Gastroesophageal sphincter (tissue), 4 donors: ENCODE results near the gene MRFAP1L1. TPM values are rescaled to one million over a fixed set of nuclear protein-coding genes. Genes with fewer than 3 reads are reported as not detected.
A peak's percentile ranks its signal among the peaks of the same experiment; 100 is the strongest.
"Not testable (repeated sequence)": the region's sequence is repeated elsewhere in the genome, so short reads cannot be mapped to it uniquely, and the experiment has no call there.

ENCODE experiments used
- ATAC-seq: fragments of 150-250 bp; one replicate; pipeline ENCODE4 v1.9.1; 2016; ENCODE audit warnings: mild to moderate bottlenecking, moderate library complexity
- H3K27ac ChIP-seq, 4 donors: fragments of 200-600 bp; sonication (generic) in 3 of 4; 1 replicate in 3 of 4; 2 replicates in 1 of 4; pipeline ENCODE4 v1.5.1; 2016 to 2019
- H3K27me3 ChIP-seq: fragments of 200-600 bp; sonication (generic); one replicate; pipeline ENCODE4 v1.5.1; 2019
- H3K36me3 ChIP-seq, 2 donors: fragments of 200-600 bp; sonication (generic); one replicate each; pipeline ENCODE4 v1.5.1; 2019; ENCODE audit warnings: control low read depth in 1 of 2
- H3K4me1 ChIP-seq, 3 donors: fragments of 200-600 bp; sonication (generic); 1 replicate in 2 of 3; 2 replicates in 1 of 3; pipeline ENCODE4 v1.5.1; 2016 to 2019; ENCODE audit warnings: control low read depth in 2 of 3
- H3K4me3 ChIP-seq, 2 donors: fragments of 200-600 bp; sonication (generic); one replicate each; pipeline ENCODE4 v1.5.1; 2019; ENCODE audit warnings: mild to moderate bottlenecking in 1 of 2, moderate library complexity in 1 of 2
- H3K9me3 ChIP-seq, 3 donors: fragments of 200-600 bp; sonication (generic); one replicate each; pipeline ENCODE4 v1.5.1; 2017 to 2019; ENCODE audit warnings: control low read depth in 2 of 3
- CTCF ChIP-seq, 4 experiments: fragments of 200-600 bp in 2 of 4; fragments of 450-650 bp in 2 of 4; sonication (generic) in 1 of 4; IDR thresholded peaks; one replicate each; pipeline ENCODE4 v1.5.1; 2017 to 2019; ENCODE audit warnings: antibody characterized with exemption in 4 of 4, mild to moderate bottlenecking in 2 of 4, moderate library complexity in 2 of 4
- EP300 ChIP-seq: sonication (generic); formaldehyde crosslinking; IDR thresholded peaks from one replicate; pipeline ENCODE4 v1.6.1; 2017; ENCODE audit warnings: antibody characterized with exemption, mild to moderate bottlenecking
- POLR2A ChIP-seq, 2 donors: fragments of 450-650 bp; IDR thresholded peaks; one replicate each; pipeline ENCODE4 v1.6.1; 2017; ENCODE audit warnings: antibody characterized with exemption in 2 of 2, mild to moderate bottlenecking in 2 of 2, moderate library complexity in 1 of 2
- POLR2AphosphoS5 ChIP-seq: sonication (generic); formaldehyde crosslinking; IDR thresholded peaks from one replicate; pipeline ENCODE4 v1.6.1; 2017; ENCODE audit warnings: antibody characterized with exemption
- WGBS, 2 donors: methylation state at CpG; one replicate each; pipeline ENCODE4 v1.1.5; 2018; ENCODE audit warnings: low coverage in 1 of 2; 5-methylcytosine and 5-hydroxymethylcytosine counted together
- total RNA-seq, 4 donors: library from RNA; depleted of rRNA; stranded (reverse); fragments of >200 nt; gene quantifications; one replicate each; pipeline ENCODE4 v1.1.0, GENCODE V29; 2016

Gene MRFAP1L1
- 10 to 100 TPM; 59.2 to 74.1 (median 66.8) TPM for total RNA-seq

- Histone ChIP-seq H3K27me3 (no peaks in the 10 kb centered on the region), H3K4me3 (peak within 1 kb of the TSS; percentile 66 to 70), H3K27ac (peak within 1 kb of the TSS; percentile 66 to 86 (median 84)), H3K4me1 (peaks cover 0 to 51% (median 16%) of the 10 kb centered on the region in 3 donors), H3K36me3 (peaks cover 0 to 10% of the 10 kb centered on the region in 2 donors), H3K9me3 (no peaks in the 10 kb centered on the region)
- 0 to 1% methylated on average over 7 to 49 of the region's 72 CpGs for WGBS, 2 donors
- ATAC-seq = peak; percentile 92
- TF ChIP-seq EP300 (no peak), CTCF (IDR thresholded peaks at IDR 0.05) (peak in 2 of 4 experiments; percentile 23 to 35), POLR2A (IDR thresholded peaks at IDR 0.05) (peak; percentile 8 to 23), POLR2AphosphoS5 (peak; percentile 45)
These were observed at the start of gene MRFAP1L1 for GRCh38 chr4:6709230-6710114. Gene MRFAP1L1, minus strand, starts transcription at chr4:6709865. Its CDS starts 236 bp downstream, at chr4:6709629.

GRCh38 chr4:6758728-6759127, 49.1 kb upstream of the MRFAP1L1 start:
- no peaks in the 10 kb centered on the region for H3K4me1 ChIP-seq
- WGBS, 2 donors = 67 to 68% methylated on average over 3 to 4 of the region's 4 CpGs
- no peak overlapping the region for H3K4me3 ChIP-seq
- peaks cover 4% of the 10 kb centered on the region for H3K27me3 ChIP-seq
- TF ChIP-seq EP300 (no peak), CTCF (IDR thresholded peaks at IDR 0.05) (no peak), POLR2A (IDR thresholded peaks at IDR 0.05) (no peak), POLR2AphosphoS5 (no peak)
- no peaks in the 10 kb centered on the region for H3K36me3 ChIP-seq
- H3K9me3 ChIP-seq = no peaks in the 10 kb centered on the region
- no peak overlapping the region for H3K27ac ChIP-seq
- no peak for ATAC-seq

DNA sequence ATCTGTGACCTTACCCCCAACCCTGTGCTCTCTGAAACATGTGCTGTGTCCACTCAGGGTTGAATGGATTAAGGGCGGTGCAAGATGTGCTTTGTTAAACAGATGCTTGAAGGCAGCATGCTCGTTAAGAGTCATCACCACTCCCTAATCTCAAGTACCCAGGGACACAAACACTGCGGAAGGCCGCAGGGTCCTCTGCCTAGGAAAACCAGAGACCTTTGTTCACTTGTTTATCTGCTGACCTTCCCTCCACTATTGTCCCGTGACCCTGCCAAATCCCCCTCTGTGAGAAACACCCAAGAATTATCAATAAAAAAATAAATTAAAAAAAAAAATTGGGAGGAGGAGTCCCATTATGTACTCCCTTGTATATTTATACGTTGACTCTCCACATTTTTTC, 46.7 kb upstream of the MRFAP1L1 start:
- not testable (repeated sequence) for H3K4me1 ChIP-seq, H3K4me3 ChIP-seq, H3K9me3 ChIP-seq, H3K27me3 ChIP-seq, H3K27ac ChIP-seq, ATAC-seq, H3K36me3 ChIP-seq
- WGBS, 2 donors = 79 to 82% methylated on average over 1 to 2 of the region's 6 CpGs

DNA sequence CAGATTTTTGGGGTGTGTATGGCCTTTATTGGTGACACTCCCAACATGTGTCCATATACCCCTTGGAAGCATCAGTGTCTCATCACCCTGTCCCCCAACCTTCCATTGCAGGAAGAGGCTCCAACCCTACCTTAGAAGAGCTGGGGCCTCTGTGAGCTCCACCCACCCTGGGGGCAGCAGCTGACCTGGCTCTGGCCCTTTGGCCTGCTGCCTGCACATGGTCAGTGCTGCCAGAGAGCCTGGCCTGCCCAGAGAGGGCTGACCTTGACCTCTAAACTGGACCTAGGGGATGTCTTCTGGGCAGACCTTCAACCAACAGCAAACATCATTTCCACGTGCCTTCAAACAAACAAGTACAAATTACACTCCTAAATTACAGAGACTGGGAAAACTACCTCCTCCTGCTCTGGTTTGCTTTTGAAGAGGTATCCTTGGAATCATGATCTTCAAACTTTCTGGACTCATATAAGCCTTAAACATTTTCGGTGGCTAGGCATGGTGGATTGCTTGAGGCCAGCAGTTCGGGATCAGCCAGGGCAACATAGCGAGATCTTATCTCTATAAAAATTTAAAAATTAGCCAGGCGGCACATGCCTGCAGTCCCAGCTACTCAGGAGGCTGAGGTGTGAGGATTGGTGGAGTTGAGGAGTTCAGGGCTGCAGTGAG, 45.6 kb upstream of the MRFAP1L1 start:
- 77 to 83% methylated on average over 2 to 5 of the region's 5 CpGs for WGBS, 2 donors
- Histone ChIP-seq H3K27ac (no peak overlapping the region), H3K36me3 (no peaks in the 10 kb centered on the region), H3K27me3 (no peaks in the 10 kb centered on the region), H3K9me3 (no peaks in the 10 kb centered on the region), H3K4me3 (no peak overlapping the region), H3K4me1 (peaks cover 0 to under 1% (median 0%) of the 10 kb centered on the region in 3 donors)
- TF ChIP-seq EP300 = no peak
- no peak for TF ChIP-seq POLR2A (IDR thresholded peaks at IDR 0.05)
- no peak for ATAC-seq

- no peak overlapping the region for H3K27ac ChIP-seq
- no peaks in the 10 kb centered on the region for H3K27me3 ChIP-seq
- H3K36me3 ChIP-seq = no peaks in the 10 kb centered on the region
- peaks cover 0 to 7% (median 3%) of the 10 kb centered on the region in 3 donors for H3K4me1 ChIP-seq
- 77 to 80% methylated on average over 2 of the region's 3 CpGs for WGBS, 2 donors
- H3K4me3 ChIP-seq = no peak overlapping the region
- H3K9me3 ChIP-seq = no peaks in the 10 kb centered on the region
- TF ChIP-seq EP300 = no peak
- no peak for TF ChIP-seq CTCF (IDR thresholded peaks at IDR 0.05)
- ATAC-seq = no peak
These were observed 44.9 kb upstream of the MRFAP1L1 start for GRCh38 chr4:6754481-6755087.
